ENCODE data around the gene ACY1.

ACY1 gene

GRCh38 chr3:51942603-51943450 is 40.5 kb upstream of the ACY1 start:
- no peak for TF ChIP-seq CTCF (IDR thresholded peaks at IDR 0.05; ENCODE audit: borderline replicate concordance, insufficient read depth, low read depth, low read length)
- peak overlapping the region; percentile 66 for H3K4me3 ChIP-seq (ENCODE audit: low read depth, low read length)

DNA sequence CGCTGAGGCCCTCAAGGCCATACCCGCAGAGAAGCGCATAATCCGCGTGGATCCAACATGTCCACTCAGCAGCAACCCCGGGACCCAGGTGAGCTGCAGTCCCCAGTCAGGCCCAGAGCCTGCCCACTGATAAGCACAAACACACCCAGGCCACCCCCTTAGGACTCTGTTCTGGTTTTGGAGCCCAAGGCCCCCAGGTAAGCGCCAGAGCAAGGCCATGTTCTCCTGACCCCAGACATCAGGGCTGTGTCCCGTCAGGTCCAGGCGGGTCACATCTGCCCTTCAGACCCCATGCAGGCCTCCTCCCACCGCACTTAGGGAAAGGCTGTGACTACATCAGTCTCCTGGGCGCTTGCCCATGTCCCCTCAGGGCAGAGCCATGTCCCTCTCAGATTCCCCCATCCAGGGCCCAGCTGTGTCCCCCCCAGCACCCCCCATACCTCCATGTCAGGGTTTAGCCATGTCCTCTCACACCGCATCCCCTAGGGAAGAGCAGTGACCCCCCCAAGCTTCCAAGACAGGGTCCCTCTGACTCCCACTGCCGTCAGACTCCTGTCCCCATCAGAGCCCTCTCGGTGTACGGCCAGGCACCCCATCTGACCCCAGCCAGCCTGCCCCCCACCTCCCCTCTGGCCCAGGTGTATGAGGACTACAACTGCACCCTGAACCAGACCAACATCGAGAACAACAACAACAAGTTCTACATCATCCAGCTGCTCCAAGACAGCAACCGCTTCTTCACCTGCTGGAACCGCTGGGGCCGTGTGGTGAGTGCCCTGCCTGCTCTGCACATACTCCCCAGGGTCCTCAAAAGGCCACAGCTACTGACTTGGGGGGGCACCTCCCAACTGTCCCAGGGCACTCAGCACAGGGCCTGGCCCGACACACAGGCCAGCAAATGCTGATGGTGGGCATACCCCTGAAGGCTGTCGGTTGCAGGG is 39.6 kb upstream of the ACY1 start:
- H3K4me3 ChIP-seq (ENCODE audit: low read depth, low read length), result no peak overlapping the region
- no peak for TF ChIP-seq CTCF (IDR thresholded peaks at IDR 0.05; ENCODE audit: borderline replicate concordance, insufficient read depth, low read depth, low read length)

DNA sequence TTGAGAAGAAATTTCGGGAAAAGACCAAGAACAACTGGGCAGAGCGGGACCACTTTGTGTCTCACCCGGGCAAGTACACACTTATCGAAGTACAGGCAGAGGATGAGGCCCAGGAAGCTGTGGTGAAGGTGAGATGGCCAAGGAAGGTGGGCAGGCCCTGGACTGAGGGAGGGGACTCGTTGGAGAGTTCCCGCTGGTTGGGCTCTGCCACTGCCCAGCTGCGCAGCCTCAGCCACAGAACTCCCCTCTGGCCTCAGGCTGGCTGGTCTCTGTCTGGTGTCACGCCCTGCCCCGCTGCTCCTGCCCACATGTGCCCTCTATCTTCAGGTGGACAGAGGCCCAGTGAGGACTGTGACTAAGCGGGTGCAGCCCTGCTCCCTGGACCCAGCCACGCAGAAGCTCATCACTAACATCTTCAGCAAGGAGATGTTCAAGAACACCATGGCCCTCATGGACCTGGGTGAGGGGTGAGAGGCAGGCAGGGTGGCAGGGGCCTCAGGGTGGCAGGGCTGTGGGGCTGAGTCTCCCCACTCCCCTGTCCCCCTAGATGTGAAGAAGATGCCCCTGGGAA is 38.8 kb upstream of the ACY1 start:
- no peak overlapping the region for H3K4me3 ChIP-seq (ENCODE audit: low read depth, low read length)
- no peak for TF ChIP-seq CTCF (IDR thresholded peaks at IDR 0.05; ENCODE audit: borderline replicate concordance, insufficient read depth, low read depth, low read length)

GRCh38 chr3:51945031-51945840 is 38.1 kb upstream of the ACY1 start:
- TF ChIP-seq CTCF (IDR thresholded peaks at IDR 0.05; ENCODE audit: borderline replicate concordance, insufficient read depth, low read depth, low read length), result no peak
- no peak overlapping the region for H3K4me3 ChIP-seq (ENCODE audit: low read depth, low read length)

DNA sequence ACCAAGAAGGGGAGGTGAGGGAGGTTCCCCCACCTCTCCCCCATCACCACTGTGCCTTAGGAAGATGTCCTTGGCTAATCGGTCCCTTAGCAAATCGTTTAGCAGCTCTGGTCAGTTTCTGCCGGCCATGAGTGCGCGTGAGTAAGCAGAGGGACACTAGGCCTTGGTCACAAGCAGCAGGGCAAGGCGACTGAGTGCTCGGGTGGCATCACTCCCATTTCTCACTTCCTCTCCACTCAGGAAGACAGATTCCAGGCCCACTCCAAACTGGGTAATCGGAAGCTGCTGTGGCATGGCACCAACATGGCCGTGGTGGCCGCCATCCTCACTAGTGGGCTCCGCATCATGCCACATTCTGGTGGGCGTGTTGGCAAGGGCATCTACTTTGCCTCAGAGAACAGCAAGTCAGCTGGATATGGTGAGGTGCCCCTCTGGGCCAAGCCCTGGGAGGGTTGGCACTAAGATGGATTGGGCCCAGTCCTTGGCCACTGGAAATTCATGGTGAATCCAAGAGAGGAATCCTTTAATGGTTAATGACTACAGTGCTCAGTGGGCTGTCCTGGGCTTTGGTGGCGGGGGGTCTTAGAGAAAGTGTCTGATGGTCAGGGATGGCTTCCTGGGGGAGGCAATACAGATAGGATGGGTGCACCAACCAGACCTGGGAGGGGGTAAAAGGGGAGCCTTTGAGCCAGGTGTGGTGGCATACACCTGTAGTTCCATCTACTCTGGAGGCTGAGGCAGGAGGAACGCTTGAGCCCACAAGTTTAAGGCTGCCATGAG is 37.2 kb upstream of the ACY1 start:
- no peak for TF ChIP-seq CTCF (IDR thresholded peaks at IDR 0.05; ENCODE audit: borderline replicate concordance, insufficient read depth, low read depth, low read length)
- no peak overlapping the region for H3K4me3 ChIP-seq (ENCODE audit: low read depth, low read length)

DNA sequence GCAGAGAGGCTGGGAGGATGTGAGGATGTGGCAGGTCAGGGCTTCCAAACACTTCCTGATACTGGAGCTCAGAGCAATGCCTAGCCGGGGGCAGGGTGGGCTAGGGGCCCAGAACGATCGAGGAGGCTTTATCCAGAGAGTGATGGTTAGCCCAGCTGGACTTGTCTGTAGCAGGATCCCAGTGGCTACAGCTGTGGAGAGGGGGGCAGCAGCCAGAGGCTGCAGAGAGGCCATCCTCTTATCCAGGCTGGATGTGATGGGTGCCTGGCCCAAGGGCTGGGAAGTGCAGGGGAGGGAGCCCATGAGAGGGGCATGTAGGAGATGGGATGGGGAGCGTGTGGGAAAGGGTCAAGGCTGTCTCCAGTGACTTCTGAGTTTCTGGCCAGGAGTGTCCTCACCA is 36.5 kb upstream of the ACY1 start:
- H3K4me3 ChIP-seq (ENCODE audit: low read depth, low read length), result no peak overlapping the region
- no peak for TF ChIP-seq CTCF (IDR thresholded peaks at IDR 0.05; ENCODE audit: borderline replicate concordance, insufficient read depth, low read depth, low read length)
